H1 (cell line): ENCODE data around the gene LRRC28. TPM values are rescaled to one million over a fixed set of nuclear protein-coding genes. Genes with fewer than 3 reads are reported as not detected.

Source experiments
- CTCF ChIA-PET: fragments of 300-600 bp; sonication (Branson Sonifier 250); formaldehyde crosslinking; loops from one replicate; lab custom pipeline; 2021; ENCODE audit not compliant: partially characterized antibody; lab: Charles Lee
- POLR2A ChIA-PET: fragments of 300-600 bp; sonication (Branson Sonifier 250); formaldehyde crosslinking; loops from one replicate; lab custom pipeline; 2021; ENCODE audit warnings: inconsistent platforms; ENCODE audit not compliant: partially characterized antibody; lab: Charles Lee
- DNase-seq, 2 experiments: peaks; one replicate each; pipeline versions ENCODE4 v3.0.0 to v3.0.0-alpha.2; 2010 to 2022; ENCODE audit warnings: low spot score in 2 of 2, low read depth in 1 of 2, mixed read lengths in 1 of 2
- FAIRE-seq: peaks from 2 replicates; lab custom pipeline; 2011; peaks lifted over from hg19 to GRCh38; lab: Jason Lieb, UNC
- H2AFZ ChIP-seq: 2 replicates; pipeline ENCODE4 v1.8.1; 2012; ENCODE audit warnings: low read length, inconsistent platforms
- H2AK5ac ChIP-seq: 2 replicates; pipeline ENCODE4 v1.6.1; 2013; ENCODE audit warnings: low read depth, low read length
- H2BK120ac ChIP-seq: replicated peaks from 2 replicates; pipeline ENCODE3; 2013; ENCODE audit warnings: low read depth, low read length, inconsistent platforms
- H2BK12ac ChIP-seq: 2 replicates; pipeline ENCODE4 v1.6.1; 2013; ENCODE audit warnings: low read depth, low read length
- H2BK15ac ChIP-seq: 2 replicates; pipeline ENCODE4 v1.6.1; 2013; ENCODE audit warnings: low read length
- H2BK20ac ChIP-seq: 2 replicates; pipeline ENCODE4 v1.6.1; 2013; ENCODE audit warnings: low read length
- H2BK5ac ChIP-seq: 2 replicates; pipeline ENCODE4 v1.6.1; 2013; ENCODE audit warnings: low read depth, low read length
- H3K14ac ChIP-seq: 2 replicates; pipeline ENCODE4 v1.6.1; 2013; ENCODE audit warnings: inconsistent platforms; ENCODE audit not compliant: insufficient read length
- H3K18ac ChIP-seq: 2 replicates; pipeline ENCODE4 v1.6.1; 2013; ENCODE audit warnings: low read length; ENCODE audit errors: extremely low read depth
- H3K23ac ChIP-seq: 2 replicates; pipeline ENCODE4 v1.6.1; 2013; ENCODE audit warnings: inconsistent platforms; ENCODE audit not compliant: insufficient read length
- H3K23me2 ChIP-seq: 2 replicates; pipeline ENCODE4 v1.6.1; 2013; ENCODE audit warnings: low read depth, low read length
- H3K27ac ChIP-seq: 2 replicates; pipeline ENCODE4 v1.6.1; 2011; ENCODE audit warnings: low read depth, low read length, inconsistent platforms
- H3K27me3 ChIP-seq, 4 experiments: replicated peaks in 1 of 4; 1 replicate in 1 of 4; 2 replicates in 3 of 4; pipeline versions ENCODE4 v1.6.1 to v1.8.1; 2011 to 2013; ENCODE audit warnings: low read length in 3 of 4, mild to moderate bottlenecking in 3 of 4, inconsistent platforms in 2 of 4, mixed read lengths in 2 of 4, moderate library complexity in 1 of 4; ENCODE audit not compliant: control insufficient read depth in 3 of 4, insufficient read depth in 3 of 4; ENCODE audit errors: extremely low read depth in 1 of 4
- H3K36me3 ChIP-seq, 4 experiments: 2 replicates each; pipeline versions ENCODE4 v1.6.1 to v1.8.1; 2011 to 2013; ENCODE audit warnings: mild to moderate bottlenecking in 4 of 4, low read length in 3 of 4, moderate library complexity in 2 of 4, control low read depth in 1 of 4, inconsistent platforms in 1 of 4; ENCODE audit not compliant: insufficient read depth in 4 of 4, control insufficient read depth in 2 of 4
- H3K4ac ChIP-seq: replicated peaks from 2 replicates; pipeline ENCODE3; 2013; ENCODE audit warnings: low read length, low read depth, mixed read lengths, inconsistent platforms; ENCODE audit not compliant: insufficient read length
- H3K4me1 ChIP-seq, 4 experiments: replicated peaks in 1 of 4; 1 replicate in 1 of 4; 2 replicates in 3 of 4; pipeline versions ENCODE4 v1.6.1 to v1.8.1; 2011 to 2013; ENCODE audit warnings: low read length in 3 of 4, inconsistent platforms in 2 of 4, mixed read lengths in 1 of 4; ENCODE audit not compliant: insufficient read depth in 4 of 4, control insufficient read depth in 3 of 4
- H3K4me2 ChIP-seq, 2 experiments: 2 replicates each; pipeline versions ENCODE4 v1.6.1 to v1.8.1; 2011 to 2013; ENCODE audit warnings: low read depth in 2 of 2, low read length in 2 of 2, control low read depth in 1 of 2, inconsistent platforms in 1 of 2, mild to moderate bottlenecking in 1 of 2; ENCODE audit not compliant: insufficient read depth in 1 of 2
- H3K4me3 ChIP-seq, 4 experiments: fragments of 200-600, 300-600 bp in 1 of 4; sonication (generic), shearing (Covaris generic), sonication (Bioruptor Twin) in 1 of 4; 2 replicates each; pipeline versions ENCODE4 v1.5.1 to v1.8.1; 2011 to 2016; ENCODE audit warnings: low read length in 4 of 4, low read depth in 3 of 4, control low read depth in 2 of 4, inconsistent platforms in 2 of 4, mild to moderate bottlenecking in 2 of 4, mixed read lengths in 1 of 4, moderate library complexity in 1 of 4; ENCODE audit not compliant: insufficient read depth in 2 of 4; ENCODE audit errors: extremely low read depth in 1 of 4
- H3K56ac ChIP-seq: replicated peaks from 2 replicates; pipeline ENCODE3; 2013; ENCODE audit warnings: low read depth, mild to moderate bottlenecking, mixed read lengths, low read length, inconsistent platforms; ENCODE audit not compliant: insufficient read length
- H3K79me1 ChIP-seq: 2 replicates; pipeline ENCODE4 v1.6.1; 2013; ENCODE audit warnings: low read depth, low read length, control low read depth
- H3K79me2 ChIP-seq, 2 experiments: 2 replicates each; pipeline versions ENCODE4 v1.6.1 to v1.8.1; 2012 to 2013; ENCODE audit warnings: low read length in 2 of 2, mild to moderate bottlenecking in 2 of 2, inconsistent platforms in 1 of 2; ENCODE audit not compliant: insufficient read depth in 2 of 2, control insufficient read depth in 1 of 2
- H3K9ac ChIP-seq, 4 experiments: replicated peaks in 1 of 4; 1 replicate in 1 of 4; 2 replicates in 3 of 4; pipeline versions ENCODE4 v1.6.1 to v1.8.1; 2011 to 2013; ENCODE audit warnings: low read depth in 3 of 4, low read length in 3 of 4, control low read depth in 2 of 4, mild to moderate bottlenecking in 2 of 4, moderate library complexity in 2 of 4, inconsistent platforms in 1 of 4; ENCODE audit errors: extremely low read depth in 1 of 4
- H3K9me3 ChIP-seq, 2 experiments: 2 replicates each; pipeline versions ENCODE4 v1.6.1 to v1.8.1; 2012 to 2013; ENCODE audit warnings: mild to moderate bottlenecking in 2 of 2, moderate library complexity in 2 of 2, control low read depth in 1 of 2, inconsistent platforms in 1 of 2, low read depth in 1 of 2, low read length in 1 of 2, mixed read lengths in 1 of 2; ENCODE audit not compliant: insufficient read depth in 2 of 2
- H4K20me1 ChIP-seq, 2 experiments: replicated peaks in 1 of 2; 2 replicates each; pipeline versions ENCODE3 to v1.8.1; 2011 to 2013; ENCODE audit warnings: inconsistent platforms in 2 of 2, low read length in 2 of 2, mild to moderate bottlenecking in 1 of 2; ENCODE audit not compliant: insufficient read depth in 2 of 2, control insufficient read depth in 1 of 2
- H4K5ac ChIP-seq: 2 replicates; pipeline ENCODE4 v1.6.1; 2013; ENCODE audit warnings: low read length, low read depth, mixed read lengths, inconsistent platforms; ENCODE audit not compliant: insufficient read length
- H4K8ac ChIP-seq: 2 replicates; pipeline ENCODE4 v1.8.0; 2013; ENCODE audit warnings: mild to moderate bottlenecking, moderate library complexity, low read length, inconsistent platforms; ENCODE audit not compliant: insufficient read depth; ENCODE audit errors: extremely low read depth
- H4K91ac ChIP-seq: replicated peaks from 2 replicates; pipeline ENCODE3; 2013; ENCODE audit warnings: low read length, mixed read lengths, inconsistent platforms; ENCODE audit not compliant: insufficient read length
- BACH1 ChIP-seq: IDR thresholded peaks from 2 replicates; pipeline ENCODE4 v1.6.1; 2012; ENCODE audit warnings: low read length, improper control_type of control experiment
- CHD1 ChIP-seq: IDR thresholded peaks from 2 replicates; pipeline ENCODE4 v1.6.1; 2012; ENCODE audit warnings: low read depth, low read length, improper control_type of control experiment
- EP300 ChIP-seq, 2 experiments: IDR thresholded peaks; 1 replicate in 1 of 2; 2 replicates in 1 of 2; pipeline ENCODE4 v1.6.1; 2011 to 2012; ENCODE audit warnings: low read depth in 2 of 2, low read length in 2 of 2, mild to moderate bottlenecking in 2 of 2, borderline replicate concordance in 1 of 2, inconsistent platforms in 1 of 2, moderate library complexity in 1 of 2
- HDAC2 ChIP-seq, 2 experiments: fragments of 300-600 bp in 1 of 2; sonication (generic) in 1 of 2; IDR thresholded peaks; 2 replicates each; pipeline ENCODE4 v1.6.1; 2011 to 2012; ENCODE audit warnings: low read depth in 2 of 2, low read length in 2 of 2, mild to moderate bottlenecking in 2 of 2, moderate library complexity in 2 of 2, borderline replicate concordance in 1 of 2, inconsistent platforms in 1 of 2
- KDM1A ChIP-seq: fragments of 200-600, 300-600 bp; sonication (generic); IDR thresholded peaks from 2 replicates; pipeline ENCODE4 v1.7.1; 2016; ENCODE audit warnings: mild to moderate bottlenecking, low read length, borderline replicate concordance
- PHF8 ChIP-seq: fragments of 200-600 bp; sonication (generic); conservative IDR thresholded peaks from 2 replicates; pipeline ENCODE4 v1.7.1; 2012; ENCODE audit warnings: low read depth, mild to moderate bottlenecking, inconsistent platforms, low read length, moderate library complexity
- POLR2A ChIP-seq, 2 experiments: IDR thresholded peaks; 1 replicate in 1 of 2; 2 replicates in 1 of 2; pipeline ENCODE4 v1.6.1; 2011; ENCODE audit warnings: low read depth in 2 of 2, low read length in 2 of 2, mild to moderate bottlenecking in 2 of 2; ENCODE audit errors: control extremely low read depth in 1 of 2
- POU5F1 ChIP-seq: IDR thresholded peaks from 2 replicates; pipeline ENCODE4 v1.6.1; 2011; ENCODE audit warnings: low read depth, mild to moderate bottlenecking, low read length, moderate library complexity
- RFX5 ChIP-seq: IDR thresholded peaks from 2 replicates; pipeline ENCODE4 v1.6.1; 2011; ENCODE audit warnings: low read depth, low read length, improper control_type of control experiment, borderline replicate concordance
- RNF2 ChIP-seq: fragments of 200-900, 300-1000 bp; sonication (generic); IDR thresholded peaks from 2 replicates; pipeline ENCODE4 v1.7.1; 2016; ENCODE audit warnings: borderline replicate concordance, low read depth, mild to moderate bottlenecking, antibody characterized with exemption, low read length; ENCODE audit not compliant: poor library complexity, severe bottlenecking; ENCODE audit errors: missing control alignments
- TCF12 ChIP-seq: IDR thresholded peaks from 2 replicates; pipeline ENCODE4 v1.6.1; 2011; ENCODE audit warnings: low read depth, mild to moderate bottlenecking, low read length
- WGBS, 2 experiments: shearing (Covaris generic) in 1 of 2; methylation state at CpG; one replicate each; pipeline versions ENCODE4 v1.1.6 to v1.1.7; 2013 to 2015; ENCODE audit warnings: low lambda C conversion rate in 2 of 2, mixed read lengths in 2 of 2, inconsistent platforms in 1 of 2, low coverage in 1 of 2, missing lambda C conversion rate in 1 of 2; ENCODE audit not compliant: insufficient replicate concordance in 2 of 2, insufficient coverage in 1 of 2, insufficient read length in 1 of 2; ENCODE audit errors: extremely low coverage in 1 of 2, missing lambda C conversion rate in 1 of 2; 5-methylcytosine and 5-hydroxymethylcytosine counted together
- polyA plus RNA-seq, 7 experiments: library from polyadenylated mRNA; depleted of rRNA in 3 of 7; stranded (reverse) in 5 of 7; unstranded in 2 of 7; fragments of >200 nt in 5 of 7; fragments of 200-250 nt in 2 of 7; gene quantifications; 1 replicate in 5 of 7; 2 replicates in 1 of 7; 4 replicates in 1 of 7; pipeline versions ENCODE4 v1.2.1 to v1.2.3, GENCODE V29; 2011 to 2013; ENCODE audit warnings: missing spikeins in 2 of 7, mixed read lengths in 2 of 7
- total RNA-seq: library from RNA; stranded (reverse); fragmentation: NEBNext Ultra II Directional; extraction: Animal tissue kit (Norgen Biotek cat#: 25700); gene quantifications from 2 replicates; pipeline ENCODE4 v1.2.1, GENCODE V29; 2021

The LRRC28 gene
- total and polyA plus RNA-seq, 2 of the 8 experiments (the other 6 are each of a cell fraction or from before 2014, with no cell fraction given): 20.2 to 23.3 TPM

GRCh38 chr15:99387421-99388168, 136.3 kb downstream of the LRRC28 start:
- Histone ChIP-seq H3K23ac (no peak overlapping the region), H3K23me2 (no peaks in the 10 kb centered on the region), H3K9ac (no peak overlapping the region), H4K5ac (no peak overlapping the region), H3K27me3 (no peaks in the 10 kb centered on the region), H2AK5ac (no peak overlapping the region), H3K36me3 (no peaks in the 10 kb centered on the region), H2AFZ (no peak overlapping the region), H3K79me1 (no peaks in the 10 kb centered on the region), H2BK15ac (no peak overlapping the region), H3K14ac (no peak overlapping the region), H3K56ac (no peak overlapping the region), H3K4me3 (no peak overlapping the region), H3K27ac (no peak overlapping the region), H2BK120ac (no peak overlapping the region), H3K4me2 (no peak overlapping the region), H4K20me1 (no peaks in the 10 kb centered on the region), H3K4ac (no peak overlapping the region), H3K18ac (no peak overlapping the region), H4K8ac (no peak overlapping the region), H2BK5ac (no peak overlapping the region), H2BK12ac (no peak overlapping the region), H3K4me1 (peaks cover 0 to 5% (median 2%) of the 10 kb centered on the region in 4 experiments; a peak in 4 of 7 replicates), H3K79me2 (no peaks in the 10 kb centered on the region), H3K9me3 (peaks cover under 1 to 2% of the 10 kb centered on the region in 2 experiments; a peak in 1 of 4 replicates), H2BK20ac (no peak overlapping the region), H4K91ac (no peak overlapping the region)
- no peak for DNase-seq
- no peak for FAIRE-seq
- POLR2A ChIA-PET: interaction anchor here (0.9 kb wide), 1 partner anchor 10 kb away, joined by 3 read pairs; no protein-coding TSS in a partner anchor
- TF ChIP-seq TCF12 (no peak), HDAC2 (IDR thresholded peaks at IDR 0.05; ENCODE audit: borderline replicate concordance in 1 of 2, low read depth in 2 of 2, low read length in 2 of 2) (no peak), PHF8 (no peak), EP300 (IDR thresholded peaks at IDR 0.05; ENCODE audit: borderline replicate concordance in 1 of 2, low read depth in 2 of 2, low read length in 2 of 2) (no peak), POU5F1 (no peak), CHD1 (no peak), RNF2 (no peak), BACH1 (no peak), RFX5 (no peak), POLR2A (IDR thresholded peaks at IDR 0.05; ENCODE audit: control extremely low read depth in 1 of 2, low read depth in 2 of 2, low read length in 2 of 2) (no peak), KDM1A (no peak)
- 92% methylated on average over 8 of the region's 8 CpGs; no CpG with 5 or more reads in 1 of the 2 experiments for WGBS, 2 experiments
- CTCF ChIA-PET: interaction anchor here (0.8 to 1.8 kb wide), 6 partner anchors 16 to 316 kb away, joined by 3 to 9 read pairs (median 4); no protein-coding TSS in a partner anchor
